GM19467 (cell line): ENCODE measurements around the gene ZSCAN9.
A peak's percentile ranks its signal among the peaks of the same experiment; 100 is the strongest.

Experiments used
- ATAC-seq: cut with Tn5 transposase; IDR thresholded peaks from one replicate; pipeline ENCODE4 v1.9.1; 2021; ENCODE audit warnings: mild to moderate bottlenecking, moderate library complexity; ENCODE audit not compliant: unreplicated experiment

Gene ZSCAN9

GRCh38 chr6:28266563-28266961 lies 41.5 kb downstream of the ZSCAN9 start:
- no peak for ATAC-seq

- ATAC-seq = peak; percentile 84
Measured at GRCh38 chr6:28266962-28267694, 42.1 kb downstream of the ZSCAN9 start, which contains the start of gene ZSCAN26. Gene ZSCAN26 (plus strand): TSS chr6:28267143. CDS start chr6:28271920, 4,777 bp downstream.

- no peak for ATAC-seq
Measured at GRCh38 chr6:28267695-28268059, 42.6 kb downstream of the ZSCAN9 start.

- ATAC-seq = no peak
Measured at GRCh38 chr6:28269492-28269891, 44.4 kb downstream of the ZSCAN9 start.

- ATAC-seq = no peak
Measured at GRCh38 chr6:28274888-28275287, 49.8 kb downstream of the ZSCAN9 start.

GRCh38 chr6:28277746-28278145 lies 52.7 kb downstream of the ZSCAN9 start:
- ATAC-seq = no peak

- no peak for ATAC-seq
Measured at GRCh38 chr6:28280595-28281287, 55.7 kb downstream of the ZSCAN9 start.

- peak; percentile 75 for ATAC-seq
Measured at GRCh38 chr6:28281288-28282064, 56.4 kb downstream of the ZSCAN9 start, which contains the start of gene PGBD1. Gene PGBD1 (plus strand): TSS chr6:28281572. CDS start chr6:28283814, 2,242 bp downstream.

GRCh38 chr6:28282926-28283325 lies 57.9 kb downstream of the ZSCAN9 start:
- ATAC-seq = no peak
